ENCODE results near the gene CD40.

CD40 gene

DNA sequence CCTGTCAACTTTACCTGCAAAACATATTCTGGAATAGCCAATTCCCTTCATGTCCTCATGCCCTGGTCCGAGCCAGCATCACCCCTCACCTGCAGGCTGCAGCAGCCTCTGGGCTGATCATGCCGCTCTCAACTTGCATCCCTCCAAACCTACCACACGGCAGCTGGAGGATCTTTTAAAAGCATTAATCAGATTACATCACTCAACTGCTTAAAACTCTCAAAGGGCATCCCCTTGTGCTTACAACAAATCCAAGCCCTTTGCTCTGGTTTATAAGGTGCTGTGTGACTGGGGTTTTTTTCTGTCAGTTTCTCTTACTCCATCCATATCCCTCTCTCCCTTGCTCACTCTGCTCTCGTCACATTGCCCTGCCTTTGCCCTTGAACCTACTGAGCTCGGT, 24.0 kb downstream of the CD40 start:
- Histone ChIP-seq H3K4me2 (ENCODE audit: insufficient read depth, low read length) (no peak overlapping the region), H3K4me3 (ENCODE audit: low read depth in 1 of 2, low read length in 2 of 2) (no peak overlapping the region), H2AFZ (ENCODE audit: low read depth, low read length) (no peak overlapping the region), H3K27ac (ENCODE audit: low read length) (no peak overlapping the region), H3K79me2 (ENCODE audit: insufficient read depth, low read length) (no peaks in the 10 kb centered on the region), H3K9me3 (ENCODE audit: insufficient read depth, low read length, severe bottlenecking) (no peaks in the 10 kb centered on the region), H3K9ac (ENCODE audit: low read depth, low read length) (no peak overlapping the region), H4K20me1 (ENCODE audit: insufficient read depth, low read length) (peaks cover 10% of the 10 kb centered on the region), H3K4me1 (ENCODE audit: insufficient read depth, low read length) (no peaks in the 10 kb centered on the region), H3K36me3 (ENCODE audit: insufficient read depth, low read length) (no peaks in the 10 kb centered on the region), H3K27me3 (ENCODE audit: insufficient read depth, low read length, poor library complexity) (peaks cover 42% of the 10 kb centered on the region)
- no peak for DNase-seq
- TF ChIP-seq EZH2 (IDR thresholded peaks at IDR 0.05; ENCODE audit: borderline replicate concordance, low read depth, low read length, severe bottlenecking), result no peak
- TF ChIP-seq, protein P1, sequence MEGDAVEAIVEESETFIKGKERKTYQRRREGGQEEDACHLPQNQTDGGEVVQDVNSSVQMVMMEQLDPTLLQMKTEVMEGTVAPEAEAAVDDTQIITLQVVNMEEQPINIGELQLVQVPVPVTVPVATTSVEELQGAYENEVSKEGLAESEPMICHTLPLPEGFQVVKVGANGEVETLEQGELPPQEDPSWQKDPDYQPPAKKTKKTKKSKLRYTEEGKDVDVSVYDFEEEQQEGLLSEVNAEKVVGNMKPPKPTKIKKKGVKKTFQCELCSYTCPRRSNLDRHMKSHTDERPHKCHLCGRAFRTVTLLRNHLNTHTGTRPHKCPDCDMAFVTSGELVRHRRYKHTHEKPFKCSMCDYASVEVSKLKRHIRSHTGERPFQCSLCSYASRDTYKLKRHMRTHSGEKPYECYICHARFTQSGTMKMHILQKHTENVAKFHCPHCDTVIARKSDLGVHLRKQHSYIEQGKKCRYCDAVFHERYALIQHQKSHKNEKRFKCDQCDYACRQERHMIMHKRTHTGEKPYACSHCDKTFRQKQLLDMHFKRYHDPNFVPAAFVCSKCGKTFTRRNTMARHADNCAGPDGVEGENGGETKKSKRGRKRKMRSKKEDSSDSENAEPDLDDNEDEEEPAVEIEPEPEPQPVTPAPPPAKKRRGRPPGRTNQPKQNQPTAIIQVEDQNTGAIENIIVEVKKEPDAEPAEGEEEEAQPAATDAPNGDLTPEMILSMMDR (IDR thresholded peaks at IDR 0.05; ENCODE audit: borderline replicate concordance, extremely low read depth, low read length, poor library complexity, severe bottlenecking), result no peak
- no peak for ATAC-seq (ENCODE audit: insufficient read depth, low read depth)

DNA sequence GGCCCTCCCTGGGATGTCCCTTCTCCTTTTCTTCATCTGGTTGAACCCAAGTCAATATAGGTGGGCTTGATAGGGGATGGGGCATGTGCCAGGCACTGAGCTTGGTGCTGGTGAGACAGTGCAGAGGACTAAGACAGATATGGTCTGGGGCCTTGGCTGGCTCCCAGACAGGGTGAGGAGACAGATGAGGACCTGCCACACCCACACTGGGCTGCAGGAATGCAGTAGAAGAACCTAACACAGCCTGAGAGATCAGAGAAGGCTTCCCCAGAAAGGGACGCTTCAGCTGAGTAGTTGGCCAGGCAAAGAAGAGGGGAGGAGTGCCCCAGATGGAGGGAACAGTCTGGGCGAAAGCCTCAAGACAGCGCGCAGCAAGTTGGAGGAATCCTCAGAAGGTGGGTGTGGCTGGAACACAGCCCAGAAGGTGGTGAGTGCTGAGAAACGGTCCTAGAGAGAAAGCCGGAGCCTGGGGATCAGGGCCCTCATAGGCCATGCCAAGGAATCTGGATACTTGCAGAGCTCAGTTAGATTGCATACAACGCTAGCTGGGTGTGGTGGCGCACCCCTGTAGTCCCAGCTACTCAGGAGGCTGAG, 26.4 kb downstream of the CD40 start:
- H2AFZ ChIP-seq (ENCODE audit: low read depth, low read length), result no peak overlapping the region
- no peaks in the 10 kb centered on the region for H3K79me2 ChIP-seq (ENCODE audit: insufficient read depth, low read length)
- H4K20me1 ChIP-seq (ENCODE audit: insufficient read depth, low read length), result peaks cover 11% of the 10 kb centered on the region
- H3K9ac ChIP-seq (ENCODE audit: low read depth, low read length), result no peak overlapping the region
- peaks cover 43% of the 10 kb centered on the region for H3K27me3 ChIP-seq (ENCODE audit: insufficient read depth, low read length, poor library complexity)
- no peaks in the 10 kb centered on the region for H3K36me3 ChIP-seq (ENCODE audit: insufficient read depth, low read length)
- ATAC-seq (ENCODE audit: insufficient read depth, low read depth) (no peak), DNase-seq (no peak)
- H3K9me3 ChIP-seq (ENCODE audit: insufficient read depth, low read length, severe bottlenecking), result no peaks in the 10 kb centered on the region
- TF ChIP-seq, protein P1 (IDR thresholded peaks at IDR 0.05; ENCODE audit: borderline replicate concordance, extremely low read depth, low read length, poor library complexity, severe bottlenecking), result no peak
- TF ChIP-seq EZH2 (IDR thresholded peaks at IDR 0.05; ENCODE audit: borderline replicate concordance, low read depth, low read length, severe bottlenecking), result no peak
- H3K4me3 ChIP-seq (ENCODE audit: low read depth in 1 of 2, low read length in 2 of 2), result no peak overlapping the region
- no peak overlapping the region for H3K27ac ChIP-seq (ENCODE audit: low read length)
- H3K4me2 ChIP-seq (ENCODE audit: insufficient read depth, low read length), result no peak overlapping the region
- H3K4me1 ChIP-seq (ENCODE audit: insufficient read depth, low read length), result no peaks in the 10 kb centered on the region

DNA sequence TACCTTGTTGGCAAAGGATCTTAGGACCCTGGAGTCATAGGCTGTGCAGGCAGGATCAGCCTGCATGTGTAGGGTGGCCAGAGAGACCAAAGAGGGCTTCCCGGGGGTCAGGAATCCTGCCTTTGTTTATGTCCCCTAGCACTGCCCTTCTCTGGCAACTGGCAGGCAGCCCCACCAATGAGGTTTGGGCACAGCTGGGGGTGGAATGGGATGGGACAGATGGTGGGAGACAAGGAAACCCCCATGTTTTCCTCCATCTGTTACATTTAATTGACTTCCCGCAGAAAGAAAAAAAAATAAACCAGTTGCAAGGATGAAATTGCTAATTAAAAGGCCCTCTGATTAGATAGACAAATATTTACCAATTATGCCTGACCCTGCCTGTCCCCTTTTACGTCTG, 27.6 kb downstream of the CD40 start:
- Histone ChIP-seq H4K20me1 (ENCODE audit: insufficient read depth, low read length) (0 out of 2 replicates have a peak, but pooled peaks cover 5% of the 10 kb centered on the region), H3K4me1 (ENCODE audit: insufficient read depth, low read length) (no peaks in the 10 kb centered on the region), H3K79me2 (ENCODE audit: insufficient read depth, low read length) (no peaks in the 10 kb centered on the region), H3K27ac (ENCODE audit: low read length) (no peak overlapping the region), H2AFZ (ENCODE audit: low read depth, low read length) (no peak overlapping the region), H3K36me3 (ENCODE audit: insufficient read depth, low read length) (no peaks in the 10 kb centered on the region), H3K4me2 (ENCODE audit: insufficient read depth, low read length) (no peak overlapping the region), H3K9ac (ENCODE audit: low read depth, low read length) (no peak overlapping the region), H3K27me3 (ENCODE audit: insufficient read depth, low read length, poor library complexity) (peaks cover 34% of the 10 kb centered on the region), H3K9me3 (ENCODE audit: insufficient read depth, low read length, severe bottlenecking) (no peaks in the 10 kb centered on the region), H3K4me3 (ENCODE audit: low read depth in 1 of 2, low read length in 2 of 2) (no peak overlapping the region)
- TF ChIP-seq, protein P1 (IDR thresholded peaks at IDR 0.05; ENCODE audit: borderline replicate concordance, extremely low read depth, low read length, poor library complexity, severe bottlenecking), result no peak
- TF ChIP-seq EZH2 (IDR thresholded peaks at IDR 0.05; ENCODE audit: borderline replicate concordance, low read depth, low read length, severe bottlenecking), result no peak
- ATAC-seq (ENCODE audit: insufficient read depth, low read depth) (no peak), DNase-seq (no peak)
